Measurements from ENCODE around the gene LTF. TPM values are rescaled to one million over a fixed set of nuclear protein-coding genes. Genes with fewer than 3 reads are reported as not detected.

LTF gene
- total and polyA plus RNA-seq, 9 of the 15 experiments (the other 6 are each of a cell fraction or from before 2014, with no cell fraction given): 0.07 TPM; not detected in 8

- in situ Hi-C loops (cut with MboI) (loop anchor here (25.0 kb wide), 1 partner anchor 1386 kb away; the partner anchor contains the start of gene CLEC3B), intact Hi-C loops (cut with micrococcal nuclease) (no loop called here)
- Histone ChIP-seq H3K9ac (ENCODE audit: insufficient read depth in 1 of 2, low read depth in 2 of 2, low read length in 2 of 2) (no peak overlapping the region), H3K36me3 (ENCODE audit: control insufficient read depth, insufficient read depth, low read length) (no peaks in the 10 kb centered on the region), H3K27ac (ENCODE audit: extremely low read depth, low read depth, low read length) (no peak overlapping the region), H4K20me1 (replicated peaks; ENCODE audit: control insufficient read depth, insufficient read depth, low read length) (no peaks in the 10 kb centered on the region), H3K27me3 (ENCODE audit: control insufficient read depth in 2 of 2, insufficient read depth in 2 of 2, low read length in 2 of 2) (peaks cover 0 to 4% of the 10 kb centered on the region in 2 experiments; a peak in 2 of 5 replicates), H3K4me3 (no peak overlapping the region), H3K9me3 (replicated peaks; ENCODE audit: control insufficient read depth, insufficient read depth, low read depth, low read length) (no peaks in the 10 kb centered on the region), H3K4me2 (ENCODE audit: insufficient read depth, low read length) (no peak overlapping the region), H3K9me1 (ENCODE audit: control insufficient read depth, insufficient read depth, low read length) (no peaks in the 10 kb centered on the region), H3K4me1 (replicated peaks in 1 of 2; ENCODE audit: control insufficient read depth in 2 of 2, insufficient read depth in 2 of 2, low read length in 2 of 2) (peaks cover 3 to 18% of the 10 kb centered on the region in 2 experiments; a peak in 4 of 5 replicates), H3K79me2 (ENCODE audit: control insufficient read depth, insufficient read depth, low read length) (no peaks in the 10 kb centered on the region), H2AFZ (ENCODE audit: low read depth, low read length) (no peak overlapping the region)
- no peak for ATAC-seq
- ChIA-PET POLR2A (interaction anchor here (1.2 to 1.3 kb wide), 2 partner anchors 16 to 18 kb away, joined by 4 read pairs; partner anchors contain the start of gene CCRL2), CTCF (ENCODE audit: low intra/inter-chr PET ratio) (no interaction called here)
- no TSS peak for BruUV-seq (replicated peaks)
- WGBS (ENCODE audit: insufficient coverage, low coverage, missing lambda C conversion rate): 37% methylated on average over 5 of the region's 5 CpGs
- no peak for FAIRE-seq
- no peak for DNase-seq (ENCODE audit: extremely low read depth in 1 of 4, low spot score in 3 of 4)
- TF ChIP-seq ATF4 (CRISPR knock-in tag; IDR thresholded peaks at IDR 0.05): no peak
- peak; percentile 65 for TF ChIP-seq NFIC (IDR thresholded peaks at IDR 0.05)
- TF ChIP-seq BHLHE40 (IDR thresholded peaks at IDR 0.05; ENCODE audit: low read length): peak; percentile 79
- TF ChIP-seq PKNOX1 (IDR thresholded peaks at IDR 0.05): no peak
- TF ChIP-seq SOX6 (IDR thresholded peaks at IDR 0.05): peak; percentile 63
- no peak for TF ChIP-seq ZNF592 (IDR thresholded peaks at IDR 0.05)
- TF ChIP-seq PTTG1 (tag; IDR thresholded peaks at IDR 0.05; ENCODE audit: low read depth): no peak
- TF ChIP-seq U2AF1 (optimal IDR thresholded peaks at IDR 0.05; ENCODE audit: low read depth, low read length): no peak
- TF ChIP-seq USF2 (CRISPR knock-in tag; IDR thresholded peaks at IDR 0.05): 0 out of 2 replicates have a peak, but pooled peaks have one; percentile 1
- no peak for TF ChIP-seq CEBPZ (IDR thresholded peaks at IDR 0.05; ENCODE audit: borderline replicate concordance, low read depth, low read length)
- 0 out of 2 replicates have a peak, but pooled peaks have one; percentile 9 for TF ChIP-seq NFE2 (IDR thresholded peaks at IDR 0.05; ENCODE audit: low read depth)
These were observed 41.1 kb downstream of the LTF start for GRCh38 chr3:46423588-46423987.

Data from K562 (cell line).